PC-3 (cell line): ENCODE measurements around the gene DPPA4.

Experiments
- CTCF ChIP-seq: fragments of 300-600 bp; sonication (generic); conservative IDR thresholded peaks from 2 replicates; pipeline ENCODE4 v1.5.1; 2017; ENCODE audit warnings: antibody characterized with exemption, low read depth, mild to moderate bottlenecking, low read length
- EZH2 ChIP-seq: fragments of 300-600 bp; sonication (generic); IDR thresholded peaks from one replicate; pipeline ENCODE4 v1.6.1; 2017; ENCODE audit warnings: antibody characterized with exemption, mild to moderate bottlenecking, low read length; ENCODE audit not compliant: unreplicated experiment

GRCh38 chr3:109364088-109364487 lies 26.7 kb upstream of the DPPA4 start:
- TF ChIP-seq CTCF: no peak
- no peak for TF ChIP-seq EZH2
